A673 (cell line): ENCODE measurements around the gene WFDC1. TPM values are rescaled to one million over a fixed set of nuclear protein-coding genes. Genes with fewer than 3 reads are reported as not detected.

ENCODE experiments used
- BruUV-seq: library from RNA; stranded (reverse); fragments of 400-500 nt; replicated peaks from 2 replicates; lab custom pipeline; 2021; lab: Mats Ljungman, UMichigan
- CTCF ChIA-PET: fragments of 300-600 bp; sonication (Branson Sonifier 250); formaldehyde crosslinking; loops from one replicate; lab custom pipeline; 2022; ENCODE audit warnings: antibody characterized with exemption; lab: Charles Lee
- POLR2A ChIA-PET: fragments of 300-600 bp; sonication (Branson Sonifier 250); formaldehyde crosslinking; loops from one replicate; lab custom pipeline; 2022; ENCODE audit warnings: antibody characterized with exemption; ENCODE audit not compliant: low non-redundant PET; lab: Charles Lee
- DNase-seq: peaks from one replicate; pipeline ENCODE4 v3.0.0-alpha.2; 2015; ENCODE audit warnings: low spot score
- H3K27ac ChIP-seq: fragments of 200-600 bp; sonication (generic); 2 replicates; pipeline ENCODE4 v1.5.1; 2016; ENCODE audit warnings: mixed run types, low read depth, mild to moderate bottlenecking, mixed read lengths, antibody characterized with exemption, low read length; ENCODE audit not compliant: poor library complexity, severe bottlenecking
- H3K27me3 ChIP-seq: fragments of 200-600 bp; sonication (generic); replicated peaks from 2 replicates; pipeline ENCODE4 v1.6.1; 2017; ENCODE audit warnings: mixed run types, low read depth, mild to moderate bottlenecking, mixed read lengths, antibody characterized with exemption, low read length; ENCODE audit not compliant: insufficient read depth, poor library complexity
- H3K36me3 ChIP-seq: fragments of 200-600 bp; sonication (generic); 2 replicates; pipeline ENCODE4 v1.6.1; 2016; ENCODE audit warnings: mixed run types, mild to moderate bottlenecking, mixed read lengths, antibody characterized with exemption, low read length; ENCODE audit not compliant: insufficient read depth, poor library complexity, severe bottlenecking
- H3K4me1 ChIP-seq: fragments of 200-600 bp; sonication (generic); 2 replicates; pipeline ENCODE4 v1.6.1; 2017; ENCODE audit warnings: mixed run types, mild to moderate bottlenecking, mixed read lengths, antibody characterized with exemption, low read length; ENCODE audit not compliant: insufficient read depth, poor library complexity, severe bottlenecking
- H3K4me3 ChIP-seq: fragments of 200-600 bp; sonication (generic); 2 replicates; pipeline ENCODE4 v1.5.1; 2016; ENCODE audit warnings: low read depth, mixed run types, mild to moderate bottlenecking, mixed read lengths, low read length; ENCODE audit not compliant: poor library complexity, severe bottlenecking
- H3K9me3 ChIP-seq: fragments of 200-600 bp; sonication (generic); 2 replicates; pipeline ENCODE4 v1.6.1; 2016; ENCODE audit warnings: mixed run types, low read depth, mild to moderate bottlenecking, mixed read lengths, antibody characterized with exemption, low read length; ENCODE audit not compliant: poor library complexity, severe bottlenecking
- EZH2 ChIP-seq: fragments of 200-600 bp; sonication (generic); IDR thresholded peaks from 2 replicates; pipeline ENCODE4 v1.6.1; 2017; ENCODE audit warnings: borderline replicate concordance, low read depth, mild to moderate bottlenecking, mixed read lengths, antibody characterized with exemption, low read length; ENCODE audit not compliant: poor library complexity, severe bottlenecking
- intact Hi-C: fragments of 100-400 bp; cut with micrococcal nuclease; formaldehyde crosslinking; loops from one replicate; pipeline ENCODE4 v1.10.0; 2022; ENCODE audit not compliant: unreplicated experiment
- total RNA-seq: library from RNA; stranded (reverse); gene quantifications from 2 replicates; pipeline ENCODE4 v1.2.3, GENCODE V29; 2021
- TF ChIP-seq, protein P1 (sequence below): fragments of 300-800, 200-600 bp; sonication (generic); conservative IDR thresholded peaks from 2 replicates; pipeline ENCODE4 v1.5.1; 2017; ENCODE audit warnings: low read depth, mild to moderate bottlenecking, antibody characterized with exemption, low read length, moderate library complexity, mixed read lengths

The WFDC1 gene
- total RNA-seq, 1 experiment from 2014 or later, result not detected

DNA sequence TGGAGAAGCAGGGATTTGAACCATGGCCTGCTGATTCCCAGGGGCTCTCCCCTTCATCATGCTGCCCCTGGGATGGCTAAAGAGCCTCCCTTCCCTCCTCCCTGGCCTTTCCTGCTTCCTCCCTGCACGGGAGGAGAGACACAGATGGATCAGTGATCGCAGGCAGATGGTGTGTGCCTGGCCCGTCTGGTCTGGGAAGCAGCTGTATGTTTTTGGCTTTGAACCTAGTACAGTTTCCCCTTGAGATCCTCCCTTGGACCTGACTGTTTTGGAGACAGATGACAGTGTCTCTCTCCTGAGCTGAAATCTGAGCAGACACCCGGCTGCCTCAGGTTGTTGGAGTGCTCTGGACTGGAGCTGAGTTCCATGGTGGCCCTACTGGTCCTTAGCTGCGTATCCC lies 44.6 kb downstream of the WFDC1 start:
- intact Hi-C loops, result no loop called here
- H3K4me1 ChIP-seq, result no peaks in the 10 kb centered on the region
- CTCF ChIA-PET, result no interaction called here
- BruUV-seq, result no TSS peak
- no peaks in the 10 kb centered on the region for H3K9me3 ChIP-seq
- no peak overlapping the region for H3K27ac ChIP-seq
- TF ChIP-seq, protein P1, sequence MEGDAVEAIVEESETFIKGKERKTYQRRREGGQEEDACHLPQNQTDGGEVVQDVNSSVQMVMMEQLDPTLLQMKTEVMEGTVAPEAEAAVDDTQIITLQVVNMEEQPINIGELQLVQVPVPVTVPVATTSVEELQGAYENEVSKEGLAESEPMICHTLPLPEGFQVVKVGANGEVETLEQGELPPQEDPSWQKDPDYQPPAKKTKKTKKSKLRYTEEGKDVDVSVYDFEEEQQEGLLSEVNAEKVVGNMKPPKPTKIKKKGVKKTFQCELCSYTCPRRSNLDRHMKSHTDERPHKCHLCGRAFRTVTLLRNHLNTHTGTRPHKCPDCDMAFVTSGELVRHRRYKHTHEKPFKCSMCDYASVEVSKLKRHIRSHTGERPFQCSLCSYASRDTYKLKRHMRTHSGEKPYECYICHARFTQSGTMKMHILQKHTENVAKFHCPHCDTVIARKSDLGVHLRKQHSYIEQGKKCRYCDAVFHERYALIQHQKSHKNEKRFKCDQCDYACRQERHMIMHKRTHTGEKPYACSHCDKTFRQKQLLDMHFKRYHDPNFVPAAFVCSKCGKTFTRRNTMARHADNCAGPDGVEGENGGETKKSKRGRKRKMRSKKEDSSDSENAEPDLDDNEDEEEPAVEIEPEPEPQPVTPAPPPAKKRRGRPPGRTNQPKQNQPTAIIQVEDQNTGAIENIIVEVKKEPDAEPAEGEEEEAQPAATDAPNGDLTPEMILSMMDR, result no peak
- TF ChIP-seq EZH2, result no peak
- DNase-seq, result no peak
- no peak overlapping the region for H3K4me3 ChIP-seq
- POLR2A ChIA-PET, result no interaction called here
- H3K36me3 ChIP-seq, result no peaks in the 10 kb centered on the region
- H3K27me3 ChIP-seq, result no peaks in the 10 kb centered on the region

DNA sequence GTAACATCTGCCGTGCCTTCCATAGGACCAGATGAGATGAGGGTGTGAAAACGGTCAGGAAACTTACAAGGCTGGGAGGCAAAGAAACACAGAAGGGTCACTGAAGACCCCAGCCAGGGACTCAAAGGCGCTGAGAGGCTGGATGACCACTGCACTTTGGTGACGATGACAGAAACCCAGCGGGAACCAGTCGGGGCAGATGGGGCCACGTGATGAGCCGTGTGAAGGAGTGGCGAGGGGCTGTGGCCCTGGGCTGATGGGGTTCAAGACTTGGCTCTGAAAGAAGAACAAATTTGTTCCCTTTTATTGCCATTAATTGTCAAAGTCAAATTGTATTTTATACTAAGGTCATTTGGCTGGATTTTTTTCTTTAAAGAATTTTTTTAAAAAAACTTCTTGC lies 45.1 kb downstream of the WFDC1 start:
- no peaks in the 10 kb centered on the region for H3K9me3 ChIP-seq
- no peak overlapping the region for H3K4me3 ChIP-seq
- no peak for TF ChIP-seq EZH2
- TF ChIP-seq, protein P1, result no peak
- ChIA-PET POLR2A (no interaction called here), CTCF (no interaction called here)
- no peak for DNase-seq
- intact Hi-C loops, result no loop called here
- no peak overlapping the region for H3K27ac ChIP-seq
- BruUV-seq, result no TSS peak
- no peaks in the 10 kb centered on the region for H3K36me3 ChIP-seq
- H3K4me1 ChIP-seq, result no peaks in the 10 kb centered on the region
- no peaks in the 10 kb centered on the region for H3K27me3 ChIP-seq

DNA sequence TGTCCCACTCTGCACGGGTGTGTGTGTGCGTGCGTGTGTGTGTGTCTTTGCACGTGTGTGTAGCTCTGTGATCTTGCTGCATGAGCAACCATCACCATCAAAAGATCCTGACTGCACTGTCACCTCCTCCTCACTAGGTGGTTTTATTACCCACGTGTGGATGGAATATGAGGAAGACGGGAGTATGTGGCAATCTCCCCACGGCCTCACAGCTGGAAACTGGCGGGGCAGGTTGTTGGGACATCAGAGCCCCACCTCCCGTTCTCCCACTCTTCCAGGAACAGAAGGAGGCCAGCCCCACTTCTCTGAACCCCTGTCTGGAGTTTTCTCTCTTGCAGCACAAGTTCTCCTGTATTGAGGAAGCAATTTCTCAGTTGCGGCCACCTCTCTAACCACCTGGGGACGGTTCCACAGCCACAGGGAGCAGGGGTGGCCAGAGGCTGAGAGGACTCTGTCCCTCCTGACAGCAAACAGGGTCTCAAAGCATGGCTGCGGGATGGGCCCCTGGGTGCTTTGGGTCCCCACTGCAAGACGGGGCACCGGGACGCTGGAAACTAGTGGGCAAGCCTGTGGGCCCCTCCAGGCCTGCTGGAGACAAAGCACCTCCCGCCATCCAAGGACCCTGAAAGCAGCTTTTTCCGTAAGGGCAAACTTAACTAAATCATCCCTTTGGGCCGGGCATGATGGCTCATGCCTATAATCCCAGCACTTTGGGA lies 45.8 kb downstream of the WFDC1 start:
- no TSS peak for BruUV-seq
- DNase-seq, result no peak
- H3K27me3 ChIP-seq, result no peaks in the 10 kb centered on the region
- CTCF ChIA-PET, result no interaction called here
- TF ChIP-seq EZH2, result no peak
- TF ChIP-seq, protein P1, result no peak
- intact Hi-C loops, result no loop called here
- H3K36me3 ChIP-seq, result no peaks in the 10 kb centered on the region
- H3K27ac ChIP-seq, result no peak overlapping the region
- H3K4me3 ChIP-seq, result no peak overlapping the region
- no peaks in the 10 kb centered on the region for H3K9me3 ChIP-seq
- POLR2A ChIA-PET, result no interaction called here
- H3K4me1 ChIP-seq, result no peaks in the 10 kb centered on the region
